SK-N-SH treated with all-trans-retinoic acid at 6 μM for 48 hours (cell line): ENCODE measurements around the gene GXYLT1.

ENCODE experiments used
- ATAC-seq: fragments of 200-7000 bp; cut with Tn5 transposase; 3 replicates; pipeline ENCODE4 v1.9.1; 2020; ENCODE audit warnings: mild to moderate bottlenecking, moderate library complexity
- GLIS3 ChIP-seq: fragments of 250-450 bp; sonication (Bioruptor Pico); IDR thresholded peaks from 2 replicates; pipeline ENCODE4 v1.5.0; 2020; ENCODE audit warnings: mild to moderate bottlenecking, moderate library complexity
- OSR1 ChIP-seq: fragments of 250-450 bp; sonication (Bioruptor Pico); IDR thresholded peaks from 2 replicates; pipeline ENCODE4 v1.8.0; 2022; ENCODE audit warnings: moderate library complexity, mild to moderate bottlenecking, inconsistent platforms
- SNAI2 ChIP-seq: fragments of 250-450 bp; sonication (Bioruptor Pico); IDR thresholded peaks from 2 replicates; pipeline ENCODE4 v1.5.0; 2020; ENCODE audit warnings: mild to moderate bottlenecking, moderate library complexity
- ZFP30 ChIP-seq: fragments of 450-650 bp; formaldehyde crosslinking; IDR thresholded peaks from 2 replicates; pipeline ENCODE4 v1.5.0; 2022; ENCODE audit warnings: mild to moderate bottlenecking, moderate library complexity

Gene GXYLT1

DNA sequence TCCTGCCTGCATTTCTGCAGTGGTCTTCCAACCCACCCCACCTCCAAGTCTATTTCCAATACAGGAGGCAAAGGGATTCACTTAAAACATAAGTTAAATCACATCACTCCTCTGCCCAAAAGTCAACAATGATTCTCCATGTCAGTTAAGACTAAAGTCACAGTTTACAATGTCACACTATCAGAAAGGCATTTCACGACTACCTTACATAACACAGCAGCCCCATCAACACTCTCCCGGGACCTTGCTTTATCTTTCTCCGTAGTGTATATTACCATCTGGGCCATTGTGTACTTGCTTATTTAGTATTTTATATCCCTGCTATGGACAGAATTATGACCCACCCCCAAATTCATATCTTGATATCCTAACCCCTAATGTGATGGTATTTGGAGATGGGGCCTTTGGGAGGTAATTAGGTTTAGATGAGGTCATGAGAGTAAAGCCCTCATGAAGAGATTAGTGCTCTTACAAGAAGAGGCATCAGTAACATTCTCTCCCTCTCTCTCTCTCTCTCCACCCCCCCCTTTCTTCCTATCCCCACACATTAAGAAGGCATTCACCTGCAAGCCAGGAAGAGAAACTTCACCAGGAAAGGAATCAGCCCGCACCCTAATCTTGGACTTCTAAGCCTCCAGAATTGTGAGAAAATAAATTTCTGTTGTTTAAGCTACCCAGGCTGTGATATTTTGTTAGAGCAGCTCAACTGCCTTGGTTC, 112.7 kb downstream of the GXYLT1 start:
- no peak for ATAC-seq
- no peak for TF ChIP-seq GLIS3
- TF ChIP-seq OSR1 (CRISPR knock-in tag): no peak
- TF ChIP-seq ZFP30 (CRISPR knock-in tag): no peak
- TF ChIP-seq SNAI2: no peak
- TF ChIP-seq, all 23 proteins: peak for 0
